Activated B cell treated with CpG ODN at 0.5 μM for 24 hours (primary cell): Measurements from ENCODE around the gene SMIM26. TPM values are rescaled to one million over a fixed set of nuclear protein-coding genes. Genes with fewer than 3 reads are reported as not detected.
A peak's percentile ranks its signal among the peaks of the same experiment; 100 is the strongest.

ENCODE experiments used
- ATAC-seq: fragments of 200-7000 bp; cut with Tn5 transposase; one replicate; pipeline ENCODE4 v1.10.0; 2021; ENCODE audit warnings: low read depth, mild to moderate bottlenecking, moderate library complexity
- CTCF ChIA-PET: fragments of 350-600 bp; sonication (Branson Sonifier 250); formaldehyde crosslinking; loops from one replicate; lab custom pipeline; 2021; ENCODE audit warnings: antibody characterized with exemption; lab: Charles Lee
- POLR2A ChIA-PET: fragments of 350-600 bp; sonication (Branson Sonifier 250); formaldehyde crosslinking; loops from one replicate; lab custom pipeline; 2021; ENCODE audit warnings: antibody characterized with exemption; lab: Charles Lee
- DNase-seq: peaks from one replicate; pipeline ENCODE4 v3.0.0; 2022
- H3K27ac Mint-ChIP-seq: one replicate; pipeline ENCODE4 v1.8.0; 2020; ENCODE audit warnings: mixed read lengths
- H3K27me3 Mint-ChIP-seq: one replicate; pipeline ENCODE4 v1.8.0; 2021; ENCODE audit warnings: mixed read lengths
- H3K36me3 Mint-ChIP-seq: one replicate; pipeline ENCODE4 v1.8.0; 2021; ENCODE audit warnings: low read depth, mixed read lengths
- H3K4me1 Mint-ChIP-seq: one replicate; pipeline ENCODE4 v1.8.0; 2021; ENCODE audit warnings: mixed read lengths
- H3K4me3 Mint-ChIP-seq: one replicate; pipeline ENCODE4 v1.8.0; 2020; ENCODE audit warnings: mild to moderate bottlenecking, mixed read lengths
- H3K9me3 Mint-ChIP-seq: one replicate; pipeline ENCODE4 v1.8.0; 2020; ENCODE audit warnings: mixed read lengths
- intact Hi-C: fragments of 100-400 bp; cut with micrococcal nuclease; formaldehyde crosslinking; loops from one replicate; pipeline ENCODE4 v1.15.1; 2024
- total RNA-seq: library from RNA; stranded (reverse); gene quantifications from 2 replicates; pipeline ENCODE4 v1.2.3, GENCODE V29; 2022
- TF ChIP-seq, protein P1 (sequence below): fragments of 200-600 bp; IDR thresholded peaks from one replicate; pipeline ENCODE4 v1.8.0; 2022; ENCODE audit warnings: antibody characterized with exemption, mild to moderate bottlenecking

The SMIM26 gene
- total RNA-seq, 1 donor from 2014 or later = 48.9 TPM

DNA sequence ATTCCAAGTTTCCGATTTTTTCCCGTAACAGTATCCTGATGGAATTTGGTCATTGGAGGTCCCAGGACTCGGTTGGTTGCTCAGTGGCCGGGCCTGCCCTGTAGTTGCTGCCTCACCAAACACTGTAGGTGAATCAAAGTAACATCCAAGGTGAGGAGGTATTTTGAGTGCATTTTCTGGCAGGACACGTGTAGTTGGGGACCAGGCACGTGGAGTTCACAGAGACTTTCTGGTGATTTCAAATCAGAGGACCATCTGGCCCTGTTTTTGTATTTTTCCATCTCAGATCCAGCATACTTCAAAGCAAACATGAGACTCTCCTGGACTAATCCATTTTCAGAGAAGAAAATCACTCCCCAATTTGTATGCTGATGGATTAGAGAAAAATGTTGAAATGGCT is 10.7 kb downstream of the SMIM26 start:
- H3K4me1 Mint-ChIP-seq = no peaks in the 10 kb centered on the region
- H3K27ac Mint-ChIP-seq = no peak overlapping the region
- no peaks in the 10 kb centered on the region for H3K27me3 Mint-ChIP-seq
- no peak overlapping the region for H3K4me3 Mint-ChIP-seq
- ChIA-PET CTCF (no interaction called here), POLR2A (no interaction called here)
- ATAC-seq = no peak
- no peak for DNase-seq
- intact Hi-C loops = no loop called here
- no peaks in the 10 kb centered on the region for H3K9me3 Mint-ChIP-seq
- TF ChIP-seq, protein P1, sequence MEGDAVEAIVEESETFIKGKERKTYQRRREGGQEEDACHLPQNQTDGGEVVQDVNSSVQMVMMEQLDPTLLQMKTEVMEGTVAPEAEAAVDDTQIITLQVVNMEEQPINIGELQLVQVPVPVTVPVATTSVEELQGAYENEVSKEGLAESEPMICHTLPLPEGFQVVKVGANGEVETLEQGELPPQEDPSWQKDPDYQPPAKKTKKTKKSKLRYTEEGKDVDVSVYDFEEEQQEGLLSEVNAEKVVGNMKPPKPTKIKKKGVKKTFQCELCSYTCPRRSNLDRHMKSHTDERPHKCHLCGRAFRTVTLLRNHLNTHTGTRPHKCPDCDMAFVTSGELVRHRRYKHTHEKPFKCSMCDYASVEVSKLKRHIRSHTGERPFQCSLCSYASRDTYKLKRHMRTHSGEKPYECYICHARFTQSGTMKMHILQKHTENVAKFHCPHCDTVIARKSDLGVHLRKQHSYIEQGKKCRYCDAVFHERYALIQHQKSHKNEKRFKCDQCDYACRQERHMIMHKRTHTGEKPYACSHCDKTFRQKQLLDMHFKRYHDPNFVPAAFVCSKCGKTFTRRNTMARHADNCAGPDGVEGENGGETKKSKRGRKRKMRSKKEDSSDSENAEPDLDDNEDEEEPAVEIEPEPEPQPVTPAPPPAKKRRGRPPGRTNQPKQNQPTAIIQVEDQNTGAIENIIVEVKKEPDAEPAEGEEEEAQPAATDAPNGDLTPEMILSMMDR = no peak
- H3K36me3 Mint-ChIP-seq = no peaks in the 10 kb centered on the region

DNA sequence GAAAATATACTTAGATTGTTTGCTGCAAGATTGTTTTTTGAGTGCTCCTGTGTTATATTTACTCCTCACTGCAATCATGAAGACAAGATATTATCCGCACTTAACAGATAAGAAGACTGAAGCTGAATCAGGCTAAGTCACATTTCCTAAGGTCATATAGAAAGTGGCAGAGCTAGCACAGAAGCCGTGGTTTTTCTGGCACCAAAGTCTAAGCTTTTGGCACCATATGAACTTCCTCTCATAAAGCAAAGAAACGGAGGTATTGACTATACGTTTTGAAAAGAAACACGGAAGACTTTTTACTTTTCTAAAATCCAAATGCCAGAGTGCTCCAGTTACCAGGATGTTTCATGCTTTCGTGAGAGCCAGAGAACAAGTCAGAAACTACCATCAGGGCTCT is 11.3 kb downstream of the SMIM26 start:
- Mint-ChIP-seq H3K4me1 (no peaks in the 10 kb centered on the region), H3K27ac (no peak overlapping the region), H3K36me3 (no peaks in the 10 kb centered on the region), H3K4me3 (no peak overlapping the region), H3K9me3 (no peaks in the 10 kb centered on the region), H3K27me3 (peaks cover 2% of the 10 kb centered on the region)
- TF ChIP-seq, protein P1 = no peak
- ChIA-PET CTCF (no interaction called here), POLR2A (interaction anchor here (0.6 kb wide), 1 partner anchor 1449 kb away, joined by 3 read pairs; no protein-coding TSS in a partner anchor)
- intact Hi-C loops = no loop called here
- ATAC-seq = no peak
- DNase-seq = no peak

DNA sequence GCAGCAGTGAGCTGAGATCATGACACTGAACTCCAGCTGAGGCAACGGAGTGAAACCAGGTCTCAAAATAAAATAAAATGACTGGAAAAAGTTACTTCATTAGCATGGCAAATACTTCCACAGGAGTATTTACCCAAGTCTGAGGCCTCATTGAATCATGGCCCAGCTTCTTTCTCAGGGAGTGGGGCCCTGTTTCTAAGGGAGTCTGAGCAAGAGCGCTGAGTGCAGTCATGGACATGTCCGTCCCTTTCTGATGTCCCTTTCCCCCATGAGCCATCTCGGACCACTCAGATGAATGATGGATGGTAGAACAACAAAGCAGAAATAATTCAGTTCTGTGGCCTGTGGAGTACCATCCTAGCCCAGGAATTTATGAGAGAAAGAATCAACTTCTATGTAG is 12.8 kb downstream of the SMIM26 start:
- H3K4me3 Mint-ChIP-seq = no peak overlapping the region
- peaks cover 9% of the 10 kb centered on the region for H3K27me3 Mint-ChIP-seq
- POLR2A ChIA-PET = no interaction called here

DNA sequence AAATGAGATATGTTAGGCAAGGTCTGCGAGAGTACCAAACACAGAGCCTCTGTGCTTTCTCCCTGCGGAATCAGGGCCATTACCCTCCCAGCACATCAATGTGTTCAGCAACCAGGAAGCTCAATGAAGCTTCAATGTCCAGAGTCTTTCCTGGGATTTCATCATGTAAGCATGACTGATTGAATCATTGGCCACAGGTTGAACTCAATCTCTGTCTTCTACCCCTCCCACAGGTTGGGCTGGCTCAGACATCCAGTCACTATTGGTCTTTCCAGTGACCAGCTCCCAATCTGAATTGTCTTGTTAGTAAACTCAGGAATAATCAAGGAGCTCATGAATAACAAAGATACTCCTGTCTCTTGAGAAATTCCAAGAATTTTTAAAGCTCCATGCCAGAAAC is 17.9 kb downstream of the SMIM26 start:
- no peak overlapping the region for H3K4me3 Mint-ChIP-seq
- H3K36me3 Mint-ChIP-seq = peaks cover 5% of the 10 kb centered on the region
- ChIA-PET POLR2A (interaction anchor here (0.7 kb wide), 1 partner anchor 730 kb away, joined by 5 read pairs; no protein-coding TSS in a partner anchor), CTCF (no interaction called here)
- peaks cover 9% of the 10 kb centered on the region for H3K27me3 Mint-ChIP-seq
- peaks cover 24% of the 10 kb centered on the region for H3K4me1 Mint-ChIP-seq
- no peak for ATAC-seq
- TF ChIP-seq, protein P1 = no peak
- no peak overlapping the region for H3K27ac Mint-ChIP-seq
- DNase-seq = no peak
- intact Hi-C loops = loop anchor here (5.0 to 10.0 kb wide), 4 partner anchors 142 to 1430 kb away; partner anchors contain the start of genes KAT14, NAA20, PET117 and RRBP1
- H3K9me3 Mint-ChIP-seq = no peaks in the 10 kb centered on the region

More for the DNA sequence above, 12.8 kb downstream of the SMIM26 start:
- ATAC-seq = no peak
- no peaks in the 10 kb centered on the region for H3K4me1 Mint-ChIP-seq
- H3K9me3 Mint-ChIP-seq = no peaks in the 10 kb centered on the region
- no peak overlapping the region for H3K27ac Mint-ChIP-seq
- TF ChIP-seq, protein P1 = no peak
- H3K36me3 Mint-ChIP-seq = no peaks in the 10 kb centered on the region
- DNase-seq = no peak
- CTCF ChIA-PET = no interaction called here
- intact Hi-C loops = loop anchor here (10.0 kb wide), 1 partner anchor 1435 kb away; the partner anchor contains the start of gene NAA20

DNA sequence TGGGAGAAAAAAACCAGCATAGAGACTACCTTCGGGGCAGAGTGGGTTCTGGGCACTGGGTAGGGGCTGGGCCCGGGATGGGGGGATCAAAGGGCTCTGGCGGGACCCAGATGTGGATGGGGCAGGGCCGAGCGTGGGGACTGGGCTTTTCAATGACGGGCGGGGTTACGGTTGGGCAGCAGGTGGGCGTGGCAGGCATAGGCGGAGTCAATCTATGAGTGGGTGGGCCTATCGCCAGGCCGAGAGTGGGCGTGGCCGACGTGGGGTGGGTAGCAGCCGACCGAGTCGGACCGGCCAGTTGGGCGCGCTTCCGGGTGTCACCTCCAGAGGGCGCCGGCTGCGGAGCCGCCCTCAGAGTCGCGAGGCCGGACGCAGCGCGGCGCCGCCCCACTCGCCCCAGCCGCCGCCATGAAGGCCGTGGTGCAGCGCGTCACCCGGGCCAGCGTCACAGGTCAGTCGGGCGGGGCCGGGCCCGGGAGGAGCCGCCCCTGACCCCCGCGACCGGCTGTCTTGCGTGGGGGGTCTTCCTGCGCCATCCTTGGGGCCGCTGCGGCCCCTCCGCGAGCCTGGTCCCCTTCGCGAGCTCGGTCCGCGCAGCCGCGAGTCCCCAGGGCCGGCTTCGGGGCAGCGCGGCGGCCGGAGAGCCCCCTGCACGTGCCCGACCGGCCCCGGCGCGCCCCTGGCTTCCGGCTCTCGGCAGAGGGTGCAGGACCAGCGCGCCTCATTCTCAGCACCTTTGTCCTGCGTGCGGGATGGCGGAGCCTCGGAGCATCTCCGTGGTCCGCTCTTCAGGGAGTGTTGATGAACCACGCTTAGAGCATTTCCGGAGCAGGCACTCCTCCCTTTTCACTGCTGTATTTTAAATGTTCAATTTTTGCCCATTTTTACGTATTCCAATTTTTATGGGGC is 20.7 kb downstream of the SMIM26 start, which contains the start of gene DTD1:
TSS of gene DTD1 (plus strand) at position 390 of the 909 bp plus-strand sequence. CDS start at position 409, 19 bp downstream.
- DNase-seq (peak; percentile 88), ATAC-seq (peak; percentile 95)
- H3K27me3 Mint-ChIP-seq = peaks cover 9% of the 10 kb centered on the region
- H3K27ac Mint-ChIP-seq = peak within 1 kb of the TSS; percentile 90
- no peaks in the 10 kb centered on the region for H3K9me3 Mint-ChIP-seq
- TF ChIP-seq, protein P1 = no peak
- CTCF ChIA-PET = no interaction called here
- intact Hi-C loops = loop anchor here (1.0 to 10.0 kb wide), 11 partner anchors 21 to 1427 kb away; partner anchors contain the start of genes DZANK1, KAT14, NAA20 and PET117
- peaks cover 5% of the 10 kb centered on the region for H3K36me3 Mint-ChIP-seq
- H3K4me3 Mint-ChIP-seq = peak within 1 kb of the TSS; percentile 93
- peaks cover 24% of the 10 kb centered on the region for H3K4me1 Mint-ChIP-seq
- POLR2A ChIA-PET = interaction anchor here (0.5 to 3.0 kb wide), 4 partner anchors 21 to 169 kb away, joined by 3 to 15 read pairs (median 6); partner anchors contain the start of genes DZANK1, POLR3F, SEC23B and SMIM26
